ENCODE data around the gene KCND3.

The KCND3 gene

DNA sequence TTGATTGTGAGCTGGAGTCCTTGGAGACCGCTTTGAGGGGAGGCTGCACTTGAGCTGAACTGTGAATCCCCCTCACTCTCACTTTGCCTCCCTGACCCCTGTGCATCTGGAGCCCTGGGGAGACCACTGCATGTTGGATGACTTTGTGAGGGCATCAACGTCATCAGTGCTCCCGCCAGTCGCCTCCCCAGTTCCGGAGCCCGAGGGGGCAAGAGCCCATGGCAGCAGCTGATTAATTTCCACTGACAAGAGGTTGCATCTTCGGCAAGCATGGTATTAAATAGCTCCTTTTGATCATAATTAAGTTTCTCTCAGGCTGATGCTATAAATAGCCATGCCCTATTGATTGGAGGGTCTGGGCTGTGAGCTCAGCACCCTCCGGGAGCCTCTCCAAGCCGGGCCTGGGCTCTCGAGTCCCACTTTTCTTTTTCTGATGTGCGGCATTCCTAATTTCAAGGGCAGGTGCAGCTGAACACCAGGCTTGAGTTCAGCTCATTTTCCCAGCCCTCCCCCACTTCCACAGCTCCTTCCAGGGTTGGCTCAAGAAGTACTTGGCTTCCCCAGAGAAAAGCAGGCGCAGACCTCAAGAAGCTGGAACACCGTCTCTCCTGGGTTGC lies 33.2 kb downstream of the KCND3 start:
- DNase-seq: no peak

DNA sequence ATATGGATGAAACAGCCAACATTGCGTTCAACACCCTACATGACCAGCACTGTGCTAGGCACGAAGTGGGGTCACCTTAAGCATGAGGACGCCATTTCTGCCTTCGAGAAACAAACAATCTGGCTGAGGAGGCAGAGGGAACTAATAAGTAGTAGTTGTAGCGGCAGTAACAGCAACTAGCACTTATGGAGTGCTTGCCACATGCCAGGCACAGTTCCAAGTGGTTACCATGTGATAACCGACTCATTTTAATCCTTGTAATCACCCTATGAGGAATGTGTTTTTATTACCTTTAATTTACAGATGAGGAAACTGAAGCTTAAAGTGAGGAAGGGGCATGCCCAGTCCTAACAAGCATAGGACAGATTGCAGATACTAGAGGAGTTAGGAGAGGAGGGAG lies 33.7 kb downstream of the KCND3 start:
- DNase-seq: no peak

DNA sequence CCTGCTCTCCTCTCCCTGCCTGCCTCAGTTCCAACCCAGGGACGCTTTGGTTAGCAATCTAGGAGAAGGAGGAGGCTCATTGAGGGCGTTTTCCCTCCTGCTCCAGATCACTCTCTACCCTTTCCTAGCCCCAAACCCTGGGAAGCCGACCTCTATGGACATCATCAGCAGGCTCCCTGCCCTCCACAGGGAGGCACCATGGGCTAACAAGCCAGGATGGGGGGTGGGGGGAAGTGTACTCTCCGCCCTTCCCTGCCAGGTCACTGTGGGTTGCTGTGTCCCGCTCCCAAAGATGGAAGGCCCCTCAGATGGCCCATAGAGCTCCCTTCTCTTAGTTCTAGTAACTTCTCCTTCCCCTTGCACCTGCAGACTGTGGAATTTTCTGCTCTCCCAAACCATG lies 35.7 kb downstream of the KCND3 start:
- no peak for DNase-seq

DNA sequence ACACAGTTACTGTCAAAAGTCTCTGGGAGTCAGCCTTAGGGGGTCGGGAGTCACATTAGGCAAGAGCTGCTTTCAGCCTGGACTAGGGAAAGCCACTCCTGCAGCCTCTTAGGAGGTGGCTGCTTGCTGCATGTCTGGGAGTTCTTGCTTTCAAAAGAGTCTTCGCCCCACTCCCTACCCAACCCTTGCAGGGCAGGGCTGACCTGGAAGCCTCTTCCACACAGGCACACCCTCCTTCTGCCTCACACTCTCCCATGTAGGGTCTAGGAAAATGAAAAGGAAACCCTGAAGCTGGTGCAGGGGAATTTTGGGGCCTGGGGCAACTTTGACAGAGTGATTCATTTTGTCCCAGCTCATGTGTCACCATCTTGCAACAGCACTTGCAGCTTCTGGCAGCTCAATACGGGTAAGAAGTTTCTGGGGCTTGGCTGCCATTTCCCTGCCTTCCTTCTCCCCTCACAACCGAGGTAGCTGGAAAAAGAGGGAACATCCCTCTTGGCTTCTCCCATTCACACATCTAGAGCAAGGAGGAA lies 37.3 kb downstream of the KCND3 start:
- no peak for DNase-seq

DNA sequence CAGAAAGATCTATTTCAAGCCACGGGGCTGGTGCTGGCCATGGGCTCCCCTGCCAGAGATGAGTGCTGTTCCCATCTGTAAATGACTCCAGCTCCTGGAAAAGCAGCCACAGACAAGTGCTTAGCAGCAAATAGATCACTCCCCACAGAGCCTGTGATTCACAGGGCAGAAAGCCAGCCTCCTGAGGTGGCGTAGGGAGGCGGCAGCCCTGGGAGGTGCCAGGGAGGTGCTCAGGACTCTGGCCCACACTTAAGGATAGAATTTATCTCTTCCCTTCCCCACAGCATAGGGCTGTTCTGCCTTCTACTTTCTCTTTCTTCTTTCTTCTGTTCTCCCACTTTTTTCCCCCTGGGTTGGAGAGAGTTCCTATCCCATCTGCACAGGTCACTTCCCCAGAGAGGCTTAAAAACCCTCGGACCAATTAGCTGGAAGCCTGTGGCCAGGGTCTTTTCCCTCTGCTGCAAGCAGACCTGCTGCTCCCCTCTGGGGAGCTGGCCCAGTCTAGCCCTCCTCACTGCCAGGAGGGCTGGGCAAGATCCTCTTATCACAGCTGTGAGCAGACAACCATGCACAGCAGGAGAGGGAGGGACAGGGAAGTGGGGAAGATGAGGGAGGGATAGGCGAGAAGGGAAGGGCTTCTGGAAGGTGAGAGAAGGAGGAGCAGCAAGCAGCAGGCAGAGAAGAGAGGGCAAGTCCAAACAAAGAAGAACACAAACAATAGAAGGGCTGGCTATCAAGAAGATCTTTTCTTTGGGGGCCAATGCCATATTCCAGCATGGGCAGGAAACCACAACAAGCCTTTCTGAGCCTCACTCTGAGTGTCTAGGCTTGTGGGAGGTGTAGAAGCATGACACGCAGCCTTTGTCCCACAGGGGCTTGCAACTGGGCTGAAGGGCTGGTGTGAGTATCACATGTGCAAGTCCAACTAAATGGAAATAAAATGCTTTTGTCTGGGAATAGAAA lies 41.0 kb downstream of the KCND3 start:
- DNase-seq: peak; percentile 87

DNA sequence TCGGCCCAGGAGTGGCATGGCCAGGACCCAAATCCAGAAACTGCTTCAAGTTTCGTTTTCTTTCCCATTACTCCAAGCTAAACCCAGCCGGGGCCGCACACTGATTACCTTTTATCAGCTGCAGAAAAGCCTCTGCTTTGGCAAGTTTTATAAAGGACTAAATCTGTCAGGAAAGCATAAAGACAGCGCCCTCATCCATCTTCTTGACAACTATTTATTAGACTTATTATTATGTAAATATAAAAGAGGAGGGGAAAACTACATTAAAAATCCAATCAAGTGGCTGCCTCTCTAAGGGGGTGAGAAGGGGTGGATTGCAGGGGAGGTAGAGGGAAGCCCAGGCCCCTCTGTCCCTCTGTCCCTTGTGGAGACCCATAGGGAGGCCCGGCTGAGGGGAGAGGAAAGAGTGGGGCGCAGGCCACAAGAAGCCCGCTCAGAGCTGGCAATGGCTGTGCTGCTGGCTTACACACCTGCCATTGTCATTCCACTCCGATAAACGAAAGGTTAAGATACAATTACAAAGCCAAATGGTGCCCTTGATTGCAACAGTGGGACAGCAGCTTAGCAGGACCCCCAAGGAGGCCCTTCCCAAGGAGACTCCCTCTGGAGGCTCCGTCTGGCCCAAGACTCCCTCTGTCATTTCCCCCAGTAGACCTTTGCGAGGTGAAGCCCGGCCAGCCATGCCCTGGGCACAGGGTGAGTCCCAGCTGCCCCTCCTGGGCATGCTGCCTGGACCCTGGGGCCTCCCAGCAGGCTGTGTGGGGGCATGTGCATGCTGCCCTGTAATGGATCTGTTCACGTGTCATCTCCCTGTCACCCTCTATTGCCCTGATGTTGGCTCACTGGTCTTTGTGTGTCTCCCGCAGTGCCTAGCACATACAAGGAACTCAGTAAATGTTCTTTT lies 45.4 kb downstream of the KCND3 start:
- no peak for DNase-seq

DNA sequence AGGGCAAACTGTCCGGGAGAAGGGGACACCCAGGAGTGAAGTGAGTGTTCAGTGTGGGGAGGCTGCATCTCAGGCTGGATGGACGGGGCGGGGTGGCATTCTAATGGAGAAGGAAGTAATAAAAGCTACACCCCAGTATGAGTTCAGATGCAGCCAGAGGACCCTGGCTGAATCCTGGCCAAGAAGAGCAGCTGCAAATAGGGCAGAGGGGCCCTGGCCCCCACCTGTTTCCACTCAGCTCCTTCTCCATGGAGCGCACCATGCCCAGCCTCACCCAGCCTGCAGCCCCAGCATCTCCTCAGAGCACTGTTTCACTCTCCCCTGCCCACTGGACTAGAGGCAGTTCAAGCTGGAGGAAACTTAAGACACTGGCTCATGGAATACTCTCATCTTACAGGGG lies 46.4 kb downstream of the KCND3 start:
- no peak for DNase-seq

DNA sequence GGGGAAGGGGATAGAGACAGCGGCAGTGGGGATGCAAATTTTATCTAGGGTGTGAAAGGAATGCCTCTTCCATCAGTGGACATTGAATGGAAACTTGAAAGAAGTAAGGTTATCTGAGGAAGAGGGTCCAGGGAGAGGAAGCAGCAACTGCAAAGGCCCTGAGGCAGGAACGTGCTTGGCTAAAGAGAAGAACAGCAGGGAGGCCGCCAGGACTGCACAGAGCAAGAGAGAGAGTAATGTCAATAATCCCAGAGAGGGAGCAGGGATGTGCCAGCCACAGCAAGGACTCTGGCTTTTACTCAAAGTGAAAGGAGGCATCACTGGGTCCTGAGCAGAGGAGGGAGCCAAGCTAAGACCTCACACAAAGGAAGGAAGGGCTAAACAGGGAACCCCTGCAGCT lies 50.9 kb downstream of the KCND3 start:
- DNase-seq: no peak

DNA sequence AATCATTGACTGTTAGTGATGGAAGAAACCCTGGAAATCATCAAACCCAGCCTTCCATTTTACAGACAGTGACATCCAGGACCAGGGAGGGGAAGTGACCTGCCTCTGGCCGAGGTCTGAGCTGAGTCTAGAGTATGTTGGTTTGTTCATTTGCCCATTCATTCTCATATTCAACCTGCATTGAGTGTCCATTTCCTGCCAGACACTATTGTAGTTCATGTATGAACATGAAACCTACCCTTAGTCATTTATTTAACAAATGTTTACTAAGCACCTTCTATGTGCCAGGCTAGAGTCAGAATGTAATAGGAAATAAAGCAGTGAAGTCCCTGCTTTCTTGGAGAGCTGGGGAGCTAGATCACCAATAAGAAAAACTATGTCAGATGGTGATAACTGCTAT lies 51.3 kb downstream of the KCND3 start:
- DNase-seq: no peak

DNA sequence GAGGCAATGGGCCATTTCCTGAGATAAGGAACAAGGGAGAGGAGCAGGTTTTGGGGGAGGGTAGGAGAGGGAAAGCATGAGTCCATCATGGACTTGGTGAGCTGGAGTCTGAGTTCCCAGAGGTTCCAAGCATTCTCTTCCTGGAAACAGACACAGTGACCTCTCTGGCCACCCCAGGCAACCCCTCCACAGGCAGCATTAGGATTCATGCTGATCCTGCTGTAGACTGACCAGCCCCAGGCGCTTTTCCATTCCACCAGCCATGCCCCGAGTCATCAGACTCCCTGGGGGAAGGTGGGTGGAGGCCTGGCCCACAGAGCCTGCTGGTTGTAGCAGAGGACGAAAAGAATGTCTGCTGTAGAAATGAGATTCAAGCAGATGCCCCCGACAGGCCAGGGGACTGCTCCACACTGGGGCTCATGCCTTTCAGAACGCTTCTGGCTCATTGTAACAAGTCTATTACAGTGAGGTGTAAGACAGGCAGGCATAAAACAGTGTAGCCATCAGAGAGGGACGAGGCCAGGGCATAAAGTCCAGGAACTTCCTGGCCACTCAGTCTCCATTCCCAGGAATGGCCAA lies 52.2 kb downstream of the KCND3 start:
- DNase-seq: peak; percentile 79

DNA sequence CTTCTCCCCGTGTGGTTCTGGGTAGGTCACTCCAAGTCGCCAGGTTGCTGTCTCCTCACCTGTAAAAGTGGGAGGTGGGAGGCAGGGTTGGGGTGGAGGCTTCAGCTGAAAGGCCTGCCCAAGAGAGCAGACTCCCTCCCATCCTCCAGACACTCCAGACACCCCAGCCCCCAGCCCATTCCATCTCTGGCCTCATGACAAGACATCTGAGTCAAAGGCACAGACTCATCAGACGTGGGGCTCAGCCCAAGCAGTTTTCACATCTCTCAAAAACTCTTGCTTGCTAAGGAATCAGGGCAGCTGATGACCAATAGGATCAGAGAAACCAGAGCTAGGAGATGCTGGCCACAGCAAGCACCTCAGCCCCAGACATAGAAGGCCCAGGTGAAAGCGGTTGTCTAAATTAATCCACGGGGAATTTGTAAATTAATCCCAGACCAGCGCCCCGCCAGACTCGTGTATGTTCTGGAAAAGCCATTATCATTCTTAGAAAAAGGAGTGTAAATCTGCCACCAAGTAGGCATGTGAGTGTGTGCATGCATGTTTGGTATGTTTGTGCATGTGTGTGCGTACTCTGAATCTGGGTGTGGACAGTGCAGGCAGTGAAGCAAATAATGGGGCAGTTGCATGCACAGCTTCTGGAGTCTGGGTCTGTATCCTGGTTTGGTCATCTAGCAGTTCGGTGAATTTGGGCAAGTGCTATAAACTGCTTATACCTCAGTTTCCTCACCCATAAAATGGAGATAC lies 55.2 kb downstream of the KCND3 start:
- no peak for DNase-seq

DNA sequence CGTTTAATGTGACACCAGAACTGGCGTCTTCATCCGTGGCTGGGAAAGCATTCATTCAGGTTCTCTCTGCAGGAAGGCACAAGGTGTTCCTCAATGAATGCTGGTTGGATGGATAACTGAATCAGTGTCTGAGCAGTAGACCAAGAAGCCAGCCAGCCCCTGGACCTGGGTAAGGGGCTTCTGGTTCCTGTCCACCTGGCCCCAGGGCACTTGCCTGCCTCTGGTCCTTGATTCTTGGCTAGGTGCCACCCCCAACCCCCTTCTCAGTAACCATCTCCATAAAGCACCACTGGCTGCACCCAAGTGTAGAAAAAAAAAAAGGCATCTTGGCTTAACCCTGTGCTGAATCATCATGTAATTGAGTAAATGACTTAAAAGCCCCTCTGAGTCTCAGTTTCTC lies 59.1 kb downstream of the KCND3 start:
- DNase-seq: no peak

DNA sequence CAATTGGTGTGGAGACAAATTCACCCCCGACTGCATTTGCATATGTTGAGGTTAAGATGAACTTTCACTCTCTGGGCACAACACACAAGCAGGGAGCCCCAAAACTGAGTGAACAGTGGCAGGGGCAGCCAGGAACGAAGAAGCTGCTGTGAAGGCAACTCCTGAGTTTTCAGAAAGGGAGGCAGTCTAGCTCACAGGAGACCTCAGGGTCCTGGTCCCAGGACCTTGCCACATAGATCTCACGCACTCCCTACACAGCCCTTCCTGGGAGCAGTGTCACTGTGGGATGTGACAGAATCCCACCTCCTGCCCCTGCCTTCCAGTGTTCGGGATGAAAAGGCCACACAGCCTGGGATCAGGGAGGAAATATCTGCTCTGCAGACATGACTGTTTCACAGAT lies 60.9 kb downstream of the KCND3 start:
- no peak for DNase-seq

DNA sequence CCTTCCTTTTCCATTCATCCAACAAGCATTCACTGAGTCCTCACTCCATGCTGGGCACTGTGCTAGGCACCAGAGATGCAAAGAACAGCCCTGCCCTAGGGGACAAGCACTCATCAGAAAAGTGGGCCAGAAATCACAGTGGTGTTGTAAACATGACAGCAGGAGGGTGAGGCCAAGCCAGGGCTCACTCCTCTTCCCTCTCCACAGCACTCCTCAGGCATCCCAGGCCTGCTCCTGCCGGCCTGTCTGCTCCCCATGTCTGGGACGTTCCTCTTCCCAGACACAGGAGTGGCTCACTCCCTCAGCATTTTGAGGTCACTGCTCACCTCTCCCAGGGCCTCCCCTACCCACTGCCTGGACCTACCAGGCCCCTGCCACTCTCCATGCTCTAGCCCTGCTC lies 61.8 kb downstream of the KCND3 start:
- no peak for DNase-seq

DNA sequence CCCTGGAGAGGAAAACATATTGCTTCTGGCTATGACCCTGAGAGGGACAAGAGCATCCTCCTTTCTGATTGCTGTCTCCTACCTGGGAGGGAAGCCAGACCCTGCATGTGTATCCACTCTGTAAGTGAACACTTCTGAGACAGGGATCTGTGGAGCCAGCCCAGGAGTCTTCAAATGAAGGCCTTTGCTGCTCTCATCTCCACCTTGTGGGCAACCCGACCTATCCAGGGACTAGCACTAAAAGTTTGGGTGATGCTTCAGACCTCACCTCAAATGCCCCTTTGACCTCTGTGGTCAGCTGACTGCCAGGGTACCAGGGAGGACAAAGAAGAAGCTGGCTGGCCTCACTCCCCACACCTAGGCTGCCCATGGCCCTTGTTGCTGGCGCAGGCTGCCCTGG lies 64.7 kb downstream of the KCND3 start:
- no peak for DNase-seq

DNA sequence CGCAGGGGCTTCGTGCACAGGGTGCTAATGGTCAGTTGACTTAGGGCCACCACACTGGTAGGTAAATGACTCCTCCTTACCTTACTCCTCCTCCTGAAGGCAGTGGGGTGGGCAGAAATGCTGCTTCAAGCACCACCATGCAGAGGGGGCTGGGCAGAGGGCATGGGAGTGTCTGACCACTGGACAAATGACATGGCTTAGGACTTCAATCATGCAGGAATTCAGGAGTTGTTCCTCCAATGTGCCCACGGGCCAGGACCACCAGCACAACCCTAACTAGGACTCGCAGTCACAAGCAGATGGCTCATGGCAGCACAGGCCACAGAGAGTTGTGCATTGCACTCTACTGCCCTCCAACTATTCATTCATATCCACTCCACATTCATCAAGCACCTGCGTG lies 65.7 kb downstream of the KCND3 start:
- DNase-seq: no peak

DNA sequence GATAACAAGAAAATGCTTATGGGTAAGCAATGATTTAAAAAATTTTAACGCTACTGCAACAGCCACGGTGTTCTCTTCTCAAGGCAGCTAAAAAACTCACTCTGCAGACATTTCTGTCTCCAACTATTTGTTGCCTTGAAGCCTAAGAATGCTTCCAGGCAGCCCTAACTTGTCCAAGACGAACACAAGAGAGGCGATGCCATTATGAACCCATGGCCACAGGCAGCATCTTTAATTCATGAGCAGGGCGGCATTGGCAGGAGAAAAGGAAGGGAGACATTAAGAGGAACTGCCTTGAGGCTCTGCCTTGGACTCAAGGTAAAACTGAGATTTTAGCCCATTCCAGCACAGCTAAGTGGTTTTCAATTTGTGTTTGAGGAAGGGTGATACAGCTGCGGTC lies 67.5 kb downstream of the KCND3 start:
- no peak for DNase-seq

DNA sequence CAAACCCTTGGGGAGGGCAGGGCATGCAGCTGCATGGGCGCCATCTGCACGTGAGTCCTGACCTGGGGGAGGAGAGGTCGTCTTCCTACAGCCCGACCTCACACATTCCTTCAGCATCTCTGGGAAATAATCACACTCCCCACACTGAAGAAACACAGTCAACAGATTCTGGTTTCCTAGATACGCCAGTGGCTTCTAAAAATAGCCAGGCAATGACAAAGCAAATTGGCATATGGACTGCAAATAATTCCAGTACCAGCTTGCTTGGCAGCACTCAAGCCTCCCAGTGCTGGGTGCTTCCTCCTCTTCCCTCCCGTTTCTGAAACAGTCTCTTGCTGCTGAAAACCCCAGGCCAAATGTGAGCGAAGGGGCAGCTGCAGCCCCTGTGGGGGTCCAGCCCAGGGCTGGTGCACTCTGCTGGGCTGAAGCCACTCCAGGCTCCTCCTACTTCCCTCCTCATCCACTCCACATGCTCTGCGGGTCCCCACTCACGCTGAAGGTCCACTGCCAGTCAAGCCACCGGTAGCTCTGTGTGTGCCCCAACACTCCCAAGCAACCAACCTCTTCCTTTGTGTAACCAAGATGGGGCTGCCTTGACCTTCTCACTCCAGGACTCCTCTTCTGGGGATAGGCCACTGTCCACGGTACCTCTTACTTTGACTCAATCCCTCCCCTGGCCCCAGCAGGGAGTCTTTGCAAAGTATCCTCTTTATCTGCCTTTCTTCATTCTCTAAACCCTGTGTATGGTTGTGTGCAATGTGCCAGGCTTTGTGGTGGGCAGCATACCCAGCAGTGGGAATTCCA lies 69.0 kb downstream of the KCND3 start:
- peak; percentile 51 for DNase-seq

DNA sequence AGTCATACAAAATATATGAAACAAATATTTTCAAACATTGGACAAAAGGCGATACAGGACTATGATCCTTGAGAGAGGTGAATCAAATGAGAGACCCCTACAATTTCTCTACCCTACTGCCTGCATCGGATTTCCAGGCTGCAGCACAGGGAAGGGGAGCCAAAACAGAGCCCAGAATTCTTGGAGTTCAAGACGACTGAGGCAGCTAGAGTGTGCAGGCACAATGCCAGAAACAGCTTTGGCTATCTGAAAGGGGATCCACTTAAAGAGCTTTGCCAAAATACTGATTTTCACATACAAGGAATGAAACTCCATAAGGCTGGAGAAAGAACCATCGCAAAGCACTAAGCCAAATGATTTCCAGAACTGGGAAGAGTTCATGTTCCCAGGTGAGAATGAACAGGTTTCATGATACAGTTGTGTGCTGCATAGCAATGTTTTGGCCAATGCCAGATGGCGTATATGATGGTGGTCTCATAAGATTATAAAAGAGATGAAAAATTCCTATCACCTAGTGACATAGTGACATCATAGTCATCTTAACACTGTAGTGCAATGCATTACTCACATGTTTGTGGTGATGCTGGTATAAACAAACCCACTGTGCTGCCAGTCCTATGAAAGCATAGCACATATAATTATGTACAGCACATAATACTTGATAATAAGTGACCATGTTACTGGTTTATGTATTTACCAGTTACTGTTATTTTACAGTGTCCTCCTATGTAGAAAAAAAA lies 77.5 kb downstream of the KCND3 start:
- DNase-seq: no peak

DNA sequence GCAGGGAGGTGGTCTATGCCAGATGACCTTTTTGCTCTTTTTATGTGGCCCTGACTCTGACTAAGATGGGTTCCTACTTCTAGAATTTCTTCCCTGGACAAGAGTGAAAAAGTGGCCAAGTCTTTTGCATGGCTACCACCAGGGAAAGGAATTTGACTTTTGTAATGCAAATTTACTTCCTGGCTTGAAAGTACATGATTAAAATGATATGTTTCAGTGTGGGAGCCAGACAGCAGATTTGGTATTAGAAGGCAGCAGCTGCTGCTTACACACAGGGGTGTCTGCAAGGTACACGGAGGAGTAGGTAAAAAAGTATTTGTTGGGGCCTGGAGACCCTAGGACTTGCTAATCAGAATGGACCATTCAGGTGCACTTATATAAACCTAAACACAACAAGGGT lies 78.4 kb downstream of the KCND3 start:
- DNase-seq: no peak

Data from NCI-H226 (cell line).